ENCODE measurements around the gene GTF2F1.
"Not testable (repeated sequence)": the region's sequence is repeated elsewhere in the genome, so short reads cannot be mapped to it uniquely, and the experiment has no call there.

The GTF2F1 gene

DNA sequence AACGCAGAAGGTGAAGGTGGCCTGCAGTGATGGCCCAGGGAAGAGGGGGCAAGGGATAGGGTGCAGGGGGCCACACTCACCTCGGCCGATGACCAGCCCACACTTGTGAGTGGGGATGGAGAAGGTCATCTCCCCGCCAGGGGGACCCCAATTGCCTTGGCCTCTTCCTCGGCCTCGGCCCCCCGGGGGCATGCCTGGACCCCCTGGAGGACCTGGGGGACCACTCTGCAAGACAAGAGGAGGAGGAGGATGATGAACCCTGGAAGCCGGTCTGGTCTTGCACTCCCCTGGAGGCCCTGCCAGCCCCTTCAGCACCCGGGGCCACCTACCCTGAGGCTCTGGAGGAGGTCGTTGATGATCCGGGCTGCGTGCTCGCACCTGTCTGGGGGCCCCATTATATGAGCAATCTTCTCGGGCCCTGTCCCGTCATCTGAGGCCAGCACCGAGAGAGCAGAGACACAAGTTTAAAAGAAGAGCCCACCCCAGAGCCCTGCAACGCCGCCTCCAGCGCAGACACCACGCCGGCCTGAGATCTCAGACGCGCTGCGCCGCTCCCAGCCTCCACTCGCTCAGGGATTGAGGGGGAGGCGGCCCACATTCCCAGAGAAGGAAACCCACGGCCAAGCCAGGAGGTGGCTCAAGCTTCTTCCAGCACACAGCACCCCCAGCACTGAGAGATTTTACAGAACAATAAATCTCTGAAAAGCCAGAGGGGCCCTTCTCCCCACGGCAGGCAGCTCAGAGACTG is 23.9 kb upstream of the GTF2F1 start:
- DNase-seq: no peak

DNA sequence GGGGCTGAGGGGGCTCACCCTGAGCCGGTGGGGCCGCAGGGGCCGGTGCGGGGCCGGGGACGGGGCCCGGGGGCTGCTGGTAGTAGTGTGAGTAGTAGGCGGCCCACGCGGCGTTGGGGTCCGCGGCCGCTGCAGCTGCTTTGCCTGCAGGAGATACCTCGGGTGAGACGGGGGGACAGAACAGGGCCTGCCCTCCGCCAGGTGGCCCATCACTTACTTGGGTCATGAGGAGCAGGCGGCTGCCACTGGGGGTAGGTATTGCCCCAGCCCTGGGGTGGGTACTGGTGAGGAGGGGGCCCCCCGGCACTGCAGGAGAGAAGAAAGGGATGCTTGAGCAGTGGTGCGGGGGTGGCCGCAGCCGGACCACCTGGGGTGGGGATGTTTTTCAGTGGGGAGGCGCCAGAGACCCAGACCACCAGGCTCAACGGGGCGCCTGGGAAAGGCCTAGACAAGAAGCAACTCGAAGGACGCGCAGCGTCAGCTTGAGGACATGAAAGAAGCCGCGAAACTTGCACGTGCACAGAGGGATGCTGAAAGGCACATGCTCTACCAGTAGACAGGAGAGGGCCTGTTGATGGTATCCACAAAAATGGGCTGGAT is 22.7 kb upstream of the GTF2F1 start:
- no peak for DNase-seq

DNA sequence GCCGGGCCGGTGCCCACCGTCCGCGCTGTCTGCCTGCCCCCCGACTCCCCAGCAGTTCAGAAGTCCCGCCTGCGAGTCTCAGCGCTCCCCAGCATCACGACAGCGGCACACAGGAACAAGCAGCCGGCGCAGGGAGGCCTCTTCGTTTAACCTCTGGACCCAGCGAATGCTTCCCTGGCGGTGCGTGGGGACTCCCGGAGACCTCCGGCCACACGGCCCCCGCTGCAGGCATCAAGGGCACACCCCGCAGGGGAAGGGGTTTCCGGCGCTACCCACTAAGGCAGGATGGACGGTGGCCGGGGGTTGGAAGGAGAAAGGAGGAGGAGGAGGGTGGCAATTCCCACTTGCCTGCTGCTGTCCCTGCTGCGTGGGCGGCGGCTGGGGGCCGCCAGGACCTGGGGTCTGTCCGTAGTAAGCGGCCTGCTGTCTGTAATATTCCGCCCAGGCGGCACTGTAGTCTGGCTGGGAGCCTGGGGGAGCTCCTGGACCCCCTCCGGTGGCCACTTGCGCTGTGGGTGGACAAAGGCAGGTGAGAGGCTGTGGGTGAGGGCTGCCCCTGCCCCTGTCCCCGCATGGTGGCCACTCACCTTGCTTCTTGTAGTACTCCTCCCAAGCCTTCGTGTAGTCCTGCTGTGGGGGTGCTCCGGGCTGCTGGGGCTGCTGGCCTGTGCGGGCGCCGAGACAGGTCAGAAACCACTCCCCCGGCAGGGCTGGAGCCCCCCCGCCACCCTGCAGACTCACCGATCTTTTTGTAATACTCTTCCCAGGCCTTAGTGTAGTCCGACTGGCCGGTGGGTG is 22.0 kb upstream of the GTF2F1 start:
- no peak for DNase-seq

DNA sequence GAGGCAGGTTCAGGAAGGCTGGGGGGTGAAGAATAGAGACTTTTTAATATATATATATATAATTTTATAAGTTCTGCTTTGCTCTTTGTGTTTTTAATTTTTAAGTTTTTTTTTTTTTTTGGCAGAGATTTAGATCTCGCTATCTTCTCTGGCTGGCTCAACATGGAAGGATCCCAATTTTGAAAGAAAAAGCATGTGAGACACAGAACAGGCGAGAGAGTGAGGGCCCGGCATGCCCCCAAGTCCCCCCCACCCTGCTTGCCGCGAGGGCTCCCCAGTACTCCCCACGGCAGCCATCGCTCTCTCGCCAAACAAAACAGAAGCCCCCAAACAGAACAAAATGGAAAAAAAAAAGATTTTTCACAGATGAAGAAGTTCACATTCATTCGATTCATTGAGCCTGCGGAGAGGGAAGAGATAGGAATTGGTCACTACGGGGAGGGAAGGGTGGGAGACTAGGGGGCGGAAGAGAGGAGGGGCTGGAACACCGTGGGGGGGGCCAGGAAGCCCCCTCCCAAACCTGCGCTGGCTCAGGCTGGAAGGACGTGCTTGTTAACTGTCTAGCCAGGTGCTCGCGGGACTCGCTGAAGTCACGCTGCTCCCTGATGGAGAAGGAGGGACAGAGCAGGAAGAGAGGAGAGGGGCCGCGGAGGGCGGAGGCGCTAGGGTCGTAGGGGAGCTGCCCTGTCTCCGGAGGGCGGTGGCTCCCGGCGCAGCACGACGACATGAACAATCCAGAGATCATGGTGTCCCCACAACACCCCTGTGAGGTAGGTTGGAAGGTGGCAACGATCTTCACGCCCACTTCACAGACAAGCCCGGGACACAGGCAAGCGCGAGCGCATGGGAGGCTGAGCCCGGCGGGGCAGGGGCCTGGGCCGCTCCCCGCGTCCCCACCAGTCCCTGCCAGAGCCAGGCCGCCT is 21.0 kb upstream of the GTF2F1 start:
- no peak for DNase-seq

DNA sequence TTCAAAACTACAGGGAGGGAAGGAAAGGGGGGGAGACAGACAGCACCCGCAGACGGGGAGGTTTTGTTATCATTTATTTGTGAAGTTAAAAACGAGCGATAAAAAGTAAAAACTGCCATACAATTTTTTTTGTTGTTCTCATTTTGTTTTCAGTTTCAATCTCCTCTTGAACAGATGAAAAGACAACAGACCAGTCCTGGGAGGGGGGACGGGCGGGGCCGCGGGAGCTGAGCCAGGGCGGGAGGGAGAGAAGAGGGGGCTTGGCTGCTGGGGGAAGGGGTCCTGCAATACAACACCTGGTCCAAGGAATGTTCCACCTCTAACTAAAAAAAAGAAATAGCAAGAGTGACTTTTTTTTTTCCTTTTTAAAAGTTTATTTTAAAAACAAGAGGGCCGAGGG is 20.3 kb upstream of the GTF2F1 start:
- no peak for DNase-seq

DNA sequence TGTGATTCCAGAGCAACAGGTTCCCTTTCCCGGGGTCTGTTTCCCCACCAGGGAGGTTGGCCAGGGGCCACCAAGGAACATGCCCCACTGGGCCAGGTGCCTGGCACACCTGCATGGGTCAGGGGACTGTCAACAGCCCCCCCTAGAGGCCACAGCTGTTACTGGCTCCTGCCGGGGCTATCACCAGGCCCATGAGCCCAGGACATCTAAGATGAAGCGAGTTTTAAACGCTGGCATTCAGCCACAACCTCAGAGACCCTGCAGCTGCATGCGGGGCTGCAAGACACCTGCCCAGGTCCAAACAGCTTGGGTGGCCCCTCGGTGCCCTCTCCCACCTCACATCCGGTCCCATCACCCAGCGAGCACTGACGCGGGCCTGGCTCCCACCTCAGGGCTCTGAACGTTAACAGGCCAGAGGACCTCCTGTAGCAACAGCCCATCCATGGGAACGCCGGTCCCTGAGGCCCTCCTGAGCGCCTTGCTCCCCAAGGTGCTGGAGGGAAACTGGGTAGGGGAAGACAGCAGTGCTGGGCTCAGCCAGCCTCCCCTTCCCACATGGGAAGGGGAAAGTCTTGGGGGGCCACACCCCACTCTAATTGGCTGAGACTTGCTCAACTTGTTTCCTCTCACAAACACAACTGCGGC is 19.6 kb upstream of the GTF2F1 start:
- no peak for DNase-seq

DNA sequence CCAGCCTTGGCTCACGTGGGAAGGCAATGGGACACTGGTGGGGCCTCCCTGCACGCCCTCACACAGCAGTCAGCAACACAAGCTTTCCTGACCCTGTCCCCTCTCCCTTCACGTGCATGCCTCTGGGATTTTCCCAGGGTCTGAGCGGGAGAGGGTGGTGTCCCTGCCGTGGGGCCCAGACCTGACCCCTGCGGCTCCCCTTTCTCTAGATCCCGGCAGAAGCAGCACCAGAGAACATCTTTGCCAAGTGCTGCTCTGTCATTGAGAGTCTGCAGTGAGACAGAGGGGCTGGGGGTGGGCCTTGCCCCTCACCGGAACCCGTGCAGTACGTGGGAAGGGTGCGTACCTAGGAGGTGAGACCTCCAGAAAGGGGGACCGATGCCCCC is 19.1 kb upstream of the GTF2F1 start:
- DNase-seq: no peak

DNA sequence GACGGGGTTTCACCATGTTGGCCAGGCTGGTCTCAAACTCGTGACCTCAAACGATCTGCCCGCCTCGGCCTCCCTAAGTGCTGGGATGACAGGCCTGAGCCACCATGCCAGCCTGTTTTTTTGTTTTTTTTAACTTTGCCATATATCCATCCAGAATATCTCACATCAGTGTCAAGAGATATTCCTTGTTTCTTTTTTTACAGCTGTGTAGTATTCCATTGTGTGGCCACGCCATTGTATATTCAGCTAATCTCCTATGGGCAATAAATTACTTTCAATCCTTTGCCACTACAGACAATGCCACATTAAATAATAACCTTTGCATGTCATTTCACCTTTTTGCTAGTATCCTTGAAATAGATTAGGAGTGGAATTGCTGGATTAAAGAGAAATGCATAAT is 16.4 kb upstream of the GTF2F1 start:
- no peak for DNase-seq

DNA sequence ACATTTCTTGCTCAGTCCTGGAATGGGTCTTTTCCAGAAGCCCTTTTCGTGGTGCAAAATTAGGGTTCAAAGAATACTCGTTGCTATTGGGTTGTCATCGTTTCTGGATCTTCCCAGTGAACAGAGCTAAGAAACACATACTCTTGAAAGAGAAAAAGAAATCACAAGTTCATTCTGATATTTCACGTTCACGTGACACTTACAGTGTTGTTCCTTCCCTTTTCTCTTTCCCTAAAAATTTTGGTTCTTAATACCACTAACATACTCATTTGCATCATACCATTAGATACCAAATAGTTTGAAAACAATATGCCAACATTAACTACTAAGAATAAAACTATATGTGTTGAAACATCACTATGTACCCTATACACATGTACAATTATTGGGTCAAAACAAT is 13.4 kb upstream of the GTF2F1 start:
- no peak for DNase-seq

DNA sequence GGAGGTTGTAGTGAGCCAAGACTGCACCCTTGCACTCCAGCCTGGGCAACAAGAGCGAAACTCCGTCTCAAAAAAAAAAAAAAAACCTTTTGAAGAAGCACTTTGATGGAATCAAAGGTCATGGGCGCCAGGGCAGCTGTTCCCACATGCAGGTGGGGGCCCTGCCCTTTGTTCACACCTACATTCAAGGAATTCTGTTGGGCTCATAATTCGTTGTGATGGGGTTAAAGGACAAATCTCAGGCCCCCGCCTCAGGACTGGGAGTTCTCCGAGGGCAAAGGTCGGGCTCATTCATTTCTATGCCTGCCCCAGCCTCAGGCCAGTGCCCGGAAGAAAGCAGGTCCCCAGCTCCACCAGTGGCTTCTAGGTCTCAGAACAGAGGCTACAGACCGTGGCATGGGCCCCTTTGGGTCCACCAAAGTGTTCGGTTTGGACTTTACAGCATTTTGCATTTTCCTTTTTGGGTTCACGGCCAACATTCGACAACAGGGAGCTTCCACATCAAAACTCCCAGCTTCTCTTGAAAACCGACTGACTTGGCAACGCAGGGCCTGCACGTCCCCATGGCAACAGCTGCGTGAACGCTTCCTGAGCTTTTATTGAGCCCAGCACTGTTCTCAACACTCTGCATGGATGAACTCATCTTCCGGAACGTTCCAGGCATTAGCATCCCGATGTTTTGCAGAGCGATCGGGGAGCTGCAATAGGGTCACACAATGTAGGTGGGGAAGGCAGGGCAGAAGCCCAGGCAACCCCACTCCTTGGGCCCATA is 10.1 kb upstream of the GTF2F1 start:
- DNase-seq: no peak

DNA sequence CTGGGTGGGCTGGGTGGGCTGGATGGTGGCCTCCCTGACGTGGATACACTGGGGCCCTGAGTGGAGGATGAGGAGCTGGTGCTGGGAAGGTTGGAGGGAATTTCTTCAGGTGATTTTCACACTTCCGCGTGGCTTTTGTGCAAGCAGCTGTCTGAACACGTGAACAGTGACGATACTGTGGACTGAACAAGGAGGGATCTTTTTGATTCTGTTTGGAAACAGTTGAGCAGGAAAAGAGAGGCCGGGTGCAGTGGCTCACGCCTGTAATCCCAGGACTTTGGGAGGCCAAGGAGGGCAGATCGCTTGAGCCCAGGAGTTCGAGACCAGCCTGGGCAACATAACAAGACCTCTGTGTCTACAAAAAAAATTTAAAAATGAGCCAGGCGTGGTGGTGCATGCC is 9.1 kb upstream of the GTF2F1 start:
- no peak for DNase-seq

DNA sequence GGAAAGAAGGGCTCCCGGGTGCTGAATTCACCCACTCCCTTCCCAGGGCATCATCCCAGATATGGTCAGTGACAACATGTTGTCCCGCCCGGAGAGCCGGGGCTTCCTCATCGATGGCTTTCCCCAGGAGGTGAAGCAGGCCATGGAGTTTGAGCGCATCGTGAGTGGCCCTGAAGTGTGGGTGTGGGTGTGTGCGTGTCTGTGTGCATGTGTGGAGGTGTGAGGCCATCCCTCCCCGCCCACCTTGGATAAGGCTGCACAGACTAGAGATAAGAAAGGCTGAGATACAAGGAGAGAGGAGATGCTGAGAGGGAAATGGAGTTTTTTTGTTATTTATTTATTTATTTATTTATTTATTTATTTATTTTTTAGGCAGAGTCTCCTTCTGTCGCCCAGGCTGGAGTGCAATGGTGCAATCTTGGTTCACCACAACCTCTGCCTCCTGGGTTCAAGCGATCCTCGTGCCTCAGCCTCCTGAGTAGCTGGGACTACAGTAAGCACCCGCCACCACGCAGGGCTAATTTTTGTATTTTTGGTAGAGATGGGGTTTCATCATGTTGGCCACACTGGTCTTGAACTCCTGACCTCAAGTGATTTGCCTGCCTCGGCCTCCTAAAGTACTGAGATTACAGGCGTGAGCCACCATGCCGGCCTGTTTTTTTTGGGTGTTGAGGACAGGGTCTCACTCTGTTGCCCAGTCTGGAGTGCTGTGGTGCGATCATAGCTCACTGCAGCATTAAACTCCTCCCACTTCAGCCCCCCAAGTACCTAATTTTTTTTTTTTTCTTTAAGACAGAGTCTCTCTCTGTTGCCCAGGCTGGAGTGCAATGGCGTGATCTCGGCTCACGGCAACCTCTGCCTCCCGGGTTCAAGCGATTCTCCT is 7.3 kb upstream of the GTF2F1 start:
- not testable (repeated sequence) for DNase-seq

DNA sequence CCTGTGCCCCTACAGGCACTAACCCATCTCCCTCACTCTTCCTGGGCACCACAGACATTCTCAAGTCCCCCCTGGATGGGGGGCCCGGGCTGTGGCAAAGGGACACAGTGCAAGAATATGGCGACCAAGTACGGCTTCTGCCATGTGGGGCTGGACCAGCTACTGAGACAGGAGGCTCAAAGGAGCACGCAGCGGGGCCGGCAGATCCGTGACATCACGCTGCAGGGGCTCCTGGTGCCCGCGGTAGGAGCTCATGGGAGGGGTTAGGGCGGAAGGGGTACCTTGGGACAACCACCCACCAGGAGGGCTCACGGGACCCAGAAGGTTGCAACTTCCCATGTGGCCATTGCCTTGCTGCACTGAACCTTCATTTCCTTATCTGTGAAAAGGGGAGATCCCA is 3.3 kb upstream of the GTF2F1 start:
- no peak for DNase-seq

DNA sequence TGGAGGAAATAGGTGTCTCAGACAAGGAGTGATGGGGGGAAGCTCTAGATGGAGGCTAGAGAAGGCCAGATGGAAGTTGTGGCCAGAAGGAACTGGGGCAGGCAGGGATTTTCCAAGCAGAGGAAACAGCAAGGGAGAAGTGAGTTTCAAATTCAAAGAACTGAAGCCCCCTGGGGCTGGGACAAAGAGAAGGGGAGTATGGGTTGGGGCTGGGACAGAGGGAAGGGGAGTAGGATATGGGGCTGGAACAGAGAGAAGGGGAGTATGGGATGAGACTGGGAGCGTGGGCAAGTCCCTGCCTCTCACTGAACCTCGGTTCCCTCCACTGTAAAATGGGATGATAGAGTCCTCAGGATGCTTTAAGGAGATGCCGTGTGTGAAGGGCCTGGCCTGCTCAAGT is 1.9 kb upstream of the GTF2F1 start:
- DNase-seq: no peak

DNA sequence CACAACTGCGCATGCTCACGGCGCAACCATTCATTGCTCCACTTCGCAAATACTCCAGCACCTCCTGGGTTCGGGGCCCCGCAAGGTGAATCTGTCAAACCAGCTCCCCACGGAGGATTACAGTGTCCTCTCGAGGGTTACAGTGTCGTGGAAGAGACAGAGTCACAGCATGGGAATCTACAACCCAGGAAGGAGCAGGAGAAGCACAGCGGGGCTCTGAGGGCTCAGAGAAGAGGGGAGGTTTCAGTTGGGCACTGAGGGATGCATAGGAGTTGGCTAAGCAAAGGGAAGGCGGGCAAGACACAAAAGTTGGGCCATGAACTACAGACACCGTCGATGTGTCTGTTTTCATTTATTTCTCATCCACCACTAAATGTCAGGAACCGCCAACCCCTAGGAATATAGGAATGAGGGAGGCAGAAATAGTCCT is 1.0 kb upstream of the GTF2F1 start:
- DNase-seq: no peak

DNA sequence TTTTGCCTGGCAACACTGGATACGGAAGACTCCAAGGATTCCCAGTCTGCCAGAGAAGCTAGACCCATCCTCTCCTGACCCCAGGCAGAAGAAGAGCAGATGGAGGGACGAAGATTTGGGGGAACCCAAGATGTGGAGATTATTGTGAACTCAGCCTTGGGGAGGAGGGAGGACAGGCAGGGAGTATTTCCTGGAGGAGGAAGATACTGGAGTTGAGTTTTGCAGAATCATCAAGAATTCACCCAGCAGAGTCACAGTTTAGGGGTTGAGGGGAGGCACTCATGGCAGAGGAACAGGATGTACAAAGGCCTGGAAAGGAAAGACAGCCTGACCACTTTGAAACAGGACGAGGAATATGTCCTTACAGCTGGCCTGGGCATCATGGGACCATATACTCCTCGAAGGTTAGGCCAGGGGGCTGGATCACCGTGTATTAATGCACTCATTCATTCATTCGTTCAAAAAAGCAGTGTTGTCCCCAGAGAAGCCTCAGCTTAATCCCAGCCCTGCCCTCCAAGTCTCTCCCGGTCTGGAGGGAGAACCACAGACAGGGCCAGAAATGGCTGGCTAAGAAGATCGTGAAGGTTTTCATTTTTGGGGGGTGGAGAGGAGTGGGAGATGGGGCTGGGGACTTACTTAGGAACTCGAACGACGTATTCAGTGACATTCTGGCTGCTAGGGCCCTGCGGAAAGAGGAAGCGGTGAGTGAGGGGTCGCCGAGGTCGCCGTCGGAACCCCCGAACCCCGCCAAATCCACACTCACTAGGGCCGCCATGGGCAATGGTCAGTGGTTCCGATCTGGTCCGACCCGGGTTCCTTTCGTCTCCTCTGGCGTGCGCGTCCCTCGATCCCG is 517 bp downstream of the GTF2F1 start:
- no peak for DNase-seq

DNA sequence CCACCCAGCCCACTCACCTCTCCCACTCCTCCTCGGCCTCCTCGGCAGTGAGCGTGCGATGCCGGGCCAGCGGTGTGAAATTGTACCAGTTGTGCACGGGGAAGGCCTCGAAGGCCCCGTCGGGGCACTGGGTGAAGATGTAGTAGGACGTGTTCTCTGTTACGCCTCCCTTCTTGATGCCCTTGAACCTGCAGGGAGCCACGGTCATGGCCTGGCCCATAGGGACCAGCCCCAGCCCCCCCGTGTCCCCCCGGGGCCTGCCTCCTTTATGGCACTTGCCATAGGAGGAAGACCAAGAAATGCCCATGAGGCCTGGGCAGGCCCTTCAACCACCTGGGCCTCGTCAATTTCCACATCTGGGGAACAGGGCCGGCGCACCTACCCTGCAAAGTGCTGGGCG is 5.6 kb downstream of the GTF2F1 start:
- DNase-seq: no peak

DNA sequence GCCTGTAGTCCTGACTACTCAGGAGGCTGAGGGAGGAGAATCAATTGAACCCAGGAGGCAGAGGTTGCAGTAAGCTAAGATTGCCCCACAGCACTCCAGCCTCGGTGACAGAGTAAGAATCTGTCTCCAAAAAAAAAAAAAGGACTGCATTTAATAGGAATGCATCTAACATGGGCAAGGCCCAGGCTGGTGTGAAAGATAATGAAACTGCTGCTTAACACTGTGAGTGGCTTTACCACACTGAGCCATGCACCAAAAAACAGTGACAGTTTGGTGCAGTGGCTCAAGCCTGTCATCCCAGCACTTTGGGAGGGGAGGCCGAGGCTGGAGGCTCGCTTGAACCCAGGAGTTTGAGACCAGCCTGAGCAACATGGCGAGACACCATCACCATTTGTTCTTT is 8.6 kb downstream of the GTF2F1 start:
- DNase-seq: no peak

DNA sequence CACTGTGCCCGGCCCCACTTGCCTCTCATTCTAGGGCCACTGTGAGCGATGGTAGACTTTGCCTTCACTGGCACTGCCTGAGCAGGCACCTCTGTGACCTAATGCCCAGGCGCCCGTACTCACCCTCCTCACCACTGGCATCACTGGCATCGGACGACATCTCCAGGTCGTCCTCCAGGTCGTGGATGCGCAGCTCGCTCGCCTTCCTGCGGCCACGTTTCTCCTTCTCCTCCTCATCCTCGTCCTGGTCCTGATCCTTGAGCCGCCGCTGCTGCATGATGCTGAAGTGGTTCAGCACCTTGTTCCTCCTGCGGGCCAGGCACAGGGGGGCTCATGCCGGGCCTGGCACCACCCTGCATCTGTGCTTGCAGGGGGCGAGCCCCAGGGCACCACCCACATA is 9.8 kb downstream of the GTF2F1 start:
- DNase-seq: no peak

Data from NCI-H524 treated with DMSO at 0.1 percent for 48 hours (cell line).